ENCODE data around the gene ITIH3.
"Not testable (repeated sequence)": the region's sequence is repeated elsewhere in the genome, so short reads cannot be mapped to it uniquely, and the experiment has no call there.

The ITIH3 gene

GRCh38 chr3:52794612-52795099, at the start of gene ITIH3:
TSS of gene ITIH3 (plus strand) at chr3:52794796. CDS start at chr3:52794804, 8 bp downstream.
- DNase-seq = no peak

DNA sequence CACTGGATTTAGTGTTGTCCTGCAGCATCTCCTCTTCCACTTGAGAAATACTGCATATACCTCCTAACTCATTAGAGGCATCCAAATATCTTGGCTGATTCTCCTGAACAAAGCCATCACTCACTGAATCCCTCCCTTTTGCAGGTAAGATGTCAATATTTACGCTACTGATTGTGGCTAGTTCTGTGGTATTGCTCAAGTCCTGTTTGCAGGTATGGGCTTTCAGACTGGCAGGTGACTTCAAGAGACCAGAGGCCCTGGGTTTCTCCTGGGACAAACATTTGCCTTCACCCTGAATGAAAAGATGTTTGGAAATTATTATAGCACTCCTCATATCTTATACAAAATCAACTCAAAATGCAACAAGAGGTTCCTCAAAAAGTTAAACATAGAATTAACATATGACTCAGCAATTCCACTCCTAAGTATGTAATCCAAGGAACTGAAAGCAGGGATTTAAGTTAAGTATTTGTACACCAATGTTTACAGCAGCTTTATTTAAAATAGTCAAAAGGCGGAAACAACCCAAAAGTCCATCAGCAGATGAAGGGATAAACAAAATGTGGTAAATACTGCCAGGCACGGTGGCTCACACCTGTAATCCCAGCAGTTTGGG, 42.4 kb upstream of the ITIH3 start:
- no peak for DNase-seq

- DNase-seq = no peak
These were observed 40.2 kb upstream of the ITIH3 start for GRCh38 chr3:52754373-52754772.

- no peak for DNase-seq
These were observed 38.5 kb upstream of the ITIH3 start for GRCh38 chr3:52756141-52756540.

GRCh38 chr3:52763466-52763865, 31.1 kb upstream of the ITIH3 start:
- DNase-seq = no peak

DNA sequence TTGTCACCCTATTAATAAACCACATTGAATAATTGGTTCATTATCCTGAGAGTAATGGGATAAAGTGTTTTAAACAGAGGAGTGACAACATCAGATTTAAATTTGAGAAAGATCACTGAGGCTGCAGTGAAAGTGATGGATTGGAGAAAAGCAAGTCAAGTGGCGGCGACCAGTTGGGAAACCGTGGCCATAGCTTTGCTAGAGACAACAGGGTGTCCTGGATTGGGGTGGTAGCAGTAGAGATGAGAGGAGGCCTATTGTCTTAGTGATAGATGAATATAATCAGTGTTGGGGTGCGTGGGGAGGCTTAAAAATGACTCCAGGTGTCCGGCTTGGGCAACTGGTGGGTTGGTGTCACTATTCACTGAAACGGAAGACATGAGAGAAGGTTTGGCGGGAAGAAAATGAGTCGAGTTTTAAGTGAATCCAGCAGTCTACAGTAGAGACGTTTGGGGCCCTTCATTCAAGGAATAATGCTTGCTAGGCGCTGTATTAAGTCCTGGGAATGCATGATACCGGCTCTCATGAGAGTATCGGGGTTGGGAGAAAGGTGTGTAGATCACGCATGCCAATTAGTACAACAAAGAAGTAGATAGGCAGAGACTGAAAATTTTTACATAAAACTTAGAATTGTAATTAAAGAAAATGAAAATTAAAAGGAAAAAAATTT, 24.7 kb upstream of the ITIH3 start:
- DNase-seq = no peak

DNA sequence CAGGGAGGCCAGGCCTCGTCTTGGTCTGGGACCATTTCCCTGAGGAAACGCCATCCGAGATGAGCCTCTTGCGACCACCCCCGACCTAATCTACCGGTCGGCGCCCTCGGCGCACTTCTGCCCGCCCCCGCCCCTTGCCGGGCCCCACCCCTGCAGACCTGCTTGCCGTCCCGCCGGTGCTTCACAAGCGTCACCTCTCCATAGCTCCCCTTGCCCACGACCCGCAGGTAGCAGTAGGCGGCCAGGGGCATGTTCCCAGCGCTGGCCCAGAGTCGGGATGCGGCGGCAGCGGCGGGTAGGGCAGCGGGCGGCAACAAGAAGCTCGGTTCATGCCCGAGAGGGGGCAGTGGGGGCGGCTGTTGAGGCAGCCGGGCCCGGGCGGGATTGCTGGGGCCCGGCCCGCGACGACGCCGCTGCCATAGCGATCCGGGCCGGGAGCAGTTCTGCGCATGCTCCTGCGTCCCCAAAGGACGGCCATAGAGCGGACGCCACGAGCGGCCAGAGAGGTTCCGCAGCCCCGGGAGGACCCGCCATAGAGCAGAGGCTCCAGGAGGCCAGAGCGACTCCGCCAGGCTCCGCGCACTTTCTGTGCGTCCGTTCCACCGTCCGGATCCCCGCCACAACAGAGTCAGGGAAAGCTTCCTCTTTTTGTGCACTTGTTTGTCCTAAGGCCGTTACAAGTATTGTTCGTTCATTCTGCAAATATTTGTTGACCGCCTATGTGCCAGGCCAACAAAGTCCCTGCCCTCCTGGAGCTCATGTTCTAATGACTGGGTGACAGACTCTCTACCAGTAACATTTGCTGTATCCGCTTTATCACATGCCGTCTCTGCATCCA, 23.9 kb upstream of the ITIH3 start, which contains the start of gene NEK4:
Gene NEK4 (minus strand): TSS at position 445 of the 838 bp plus-strand sequence. CDS start 194 bp downstream, at position 251.
- peak; percentile 89 to 90 for DNase-seq

DNA sequence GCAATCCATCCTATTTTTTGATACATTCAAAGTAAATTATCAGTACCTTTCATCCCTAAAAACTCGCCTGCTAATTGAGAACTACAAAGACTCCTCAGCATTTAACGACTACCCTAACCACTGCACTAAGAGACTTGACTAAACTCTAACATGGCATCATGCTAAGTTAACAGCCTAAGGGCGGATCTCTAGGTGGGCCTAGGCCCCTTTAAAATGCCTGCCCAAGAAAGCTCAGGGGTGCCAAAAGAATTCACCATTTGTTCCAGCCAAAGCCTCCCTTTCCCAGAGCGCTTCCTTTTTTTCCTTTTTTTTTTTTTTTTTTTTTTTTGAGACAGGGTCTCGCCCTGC, 23.3 kb upstream of the ITIH3 start:
- DNase-seq = no peak

- no peak for DNase-seq
These were observed 22.9 kb upstream of the ITIH3 start for GRCh38 chr3:52771702-52772101.

DNA sequence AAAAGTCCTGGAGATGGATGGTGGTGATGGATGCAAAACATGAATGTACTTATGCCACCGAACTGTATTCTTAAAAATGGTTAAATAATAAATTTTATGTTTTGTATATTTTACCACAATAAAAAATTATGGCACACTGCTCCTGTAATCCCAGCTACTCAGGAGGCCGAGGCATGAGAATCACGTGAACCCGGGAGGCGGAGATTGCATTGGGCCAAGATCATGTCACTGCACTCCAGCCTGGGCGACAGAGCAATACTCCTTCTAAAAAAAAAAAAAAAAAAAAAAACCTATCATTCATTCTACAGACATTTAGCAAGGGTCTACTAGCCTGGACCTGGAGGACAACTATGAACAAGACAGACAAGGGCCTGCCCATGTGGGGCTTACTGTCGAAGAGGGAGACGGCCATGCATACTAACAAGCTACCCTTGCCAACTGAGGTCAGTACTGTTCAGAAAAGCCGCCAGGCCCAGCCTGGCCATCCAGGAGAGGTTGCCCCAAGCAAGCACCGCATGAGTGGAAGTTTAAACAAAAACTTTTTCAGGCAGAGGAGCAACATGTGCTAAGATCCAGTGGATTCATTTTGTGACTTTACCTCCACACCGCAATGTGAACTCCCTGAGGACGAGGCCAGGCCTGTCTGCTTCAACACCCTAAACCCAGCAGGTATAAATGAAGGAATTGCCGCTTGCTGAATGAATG, 21.1 kb upstream of the ITIH3 start:
- DNase-seq = no peak

DNA sequence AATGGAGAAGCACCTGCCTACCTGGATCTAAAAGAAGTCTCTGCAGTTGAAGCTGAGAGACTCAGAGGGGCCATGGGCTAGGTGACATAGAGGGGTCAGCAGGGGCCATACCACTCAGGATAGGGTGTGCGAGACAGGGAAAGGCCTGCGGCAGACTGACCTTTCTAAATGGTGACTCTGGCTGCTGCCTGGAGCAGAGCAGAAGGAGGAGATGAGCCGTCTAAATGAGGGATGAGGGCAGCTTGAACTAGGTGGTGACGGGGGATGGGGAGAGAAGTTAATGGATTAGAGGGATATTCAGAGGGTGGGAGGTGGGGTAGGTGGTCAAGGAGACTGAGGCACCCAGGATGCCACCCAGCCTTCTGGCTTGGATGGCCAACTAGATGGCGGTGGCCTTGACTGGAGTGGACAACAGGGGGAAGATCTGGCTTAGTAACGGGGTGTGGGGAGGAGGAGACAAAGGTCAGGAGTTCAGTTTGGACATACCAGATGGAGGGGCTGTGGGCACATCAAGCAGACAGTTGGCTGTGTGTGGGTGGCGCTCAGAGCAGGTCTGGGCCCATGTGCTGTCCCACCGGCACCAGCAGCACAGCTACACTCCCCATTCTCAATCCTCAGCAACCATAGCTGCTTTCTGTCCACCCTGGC, 20.4 kb upstream of the ITIH3 start:
- DNase-seq = no peak

GRCh38 chr3:52774901-52775864, 19.4 kb upstream of the ITIH3 start:
- no peak for DNase-seq

- DNase-seq = no peak
These were observed 18.7 kb upstream of the ITIH3 start for GRCh38 chr3:52775877-52776276.

- not testable (repeated sequence) for DNase-seq
These were observed 18.1 kb upstream of the ITIH3 start for GRCh38 chr3:52776486-52776885.

DNA sequence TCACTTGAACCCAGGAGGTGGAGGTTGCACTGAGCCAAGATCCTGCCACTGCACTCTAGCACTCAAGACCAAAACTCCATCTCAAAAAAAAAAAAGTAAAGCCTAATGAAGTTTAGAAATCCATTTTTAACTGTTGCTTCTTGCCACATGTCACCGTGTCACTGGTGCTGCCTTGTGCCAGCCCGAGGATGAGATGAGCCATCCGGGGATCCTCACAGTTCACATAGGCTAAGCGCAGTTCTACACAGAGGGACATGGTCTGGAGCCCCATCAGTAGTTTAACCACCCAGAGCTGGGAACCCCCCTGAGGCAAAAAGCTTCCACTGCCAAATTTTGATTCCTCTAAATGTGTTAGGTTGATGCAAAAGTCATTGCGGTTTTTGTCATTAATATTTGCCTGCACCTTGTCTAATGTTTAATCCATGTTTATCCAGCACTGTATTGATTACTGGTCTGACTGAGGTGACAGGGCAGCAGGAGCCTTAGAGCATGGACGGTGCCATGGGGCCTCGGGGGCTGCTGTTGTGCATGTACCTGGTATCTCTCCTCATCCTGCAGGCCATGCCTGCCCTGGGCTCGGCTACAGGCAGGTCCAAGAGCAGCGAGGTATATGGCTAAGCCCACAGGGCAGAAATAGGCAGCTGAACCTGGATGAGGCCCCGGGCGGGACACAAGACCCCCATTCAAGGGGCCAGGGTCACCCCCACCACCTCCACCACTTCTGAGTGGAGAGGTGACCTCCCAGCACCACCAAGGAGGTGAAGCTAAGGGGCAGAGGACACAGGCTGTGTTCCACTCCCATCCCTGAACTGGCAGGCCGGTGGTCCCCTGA, 17.3 kb upstream of the ITIH3 start, which contains the start of gene ITIH1:
Gene ITIH1 (plus strand): TSS at position 473 of the 832 bp plus-strand sequence. CDS start 17 bp downstream, at position 490.
- DNase-seq = no peak

- no peak for DNase-seq
These were observed 16.4 kb upstream of the ITIH3 start for GRCh38 chr3:52777959-52778805.

GRCh38 chr3:52779011-52779836, 15.4 kb upstream of the ITIH3 start:
- DNase-seq = peak in 1 of 2 donors; percentile 57
